Measurements from ENCODE around the gene TTC9.

GRCh38 chr14:70707138-70708038 is 65.7 kb downstream of the TTC9 start:
- TF ChIP-seq CTCF (IDR thresholded peaks at IDR 0.05) = no peak
- no peak for TF ChIP-seq POLR2A (IDR thresholded peaks at IDR 0.05)

All from body of pancreas (tissue), 4 donors.